HepG2 (cell line): ENCODE data around the gene PCYT2. TPM values are rescaled to one million over a fixed set of nuclear protein-coding genes. Genes with fewer than 3 reads are reported as not detected.

ENCODE experiments used
- CHD2 ChIP-seq: IDR thresholded peaks from 2 replicates; pipeline ENCODE4 v1.6.1; 2011; ENCODE audit warnings: low read depth, low read length, improper control_type of control experiment
- EEA1 ChIP-seq: sonication (generic); formaldehyde crosslinking; IDR thresholded peaks from 2 replicates; pipeline ENCODE4 v1.5.1; 2020; ENCODE audit warnings: mild to moderate bottlenecking, missing genetic modification reagents, borderline replicate concordance
- LCORL ChIP-seq, 2 experiments: fragments of 450-650 bp in 1 of 2; sonication (generic) in 1 of 2; formaldehyde crosslinking in 1 of 2; IDR thresholded peaks; 2 replicates each; pipeline versions ENCODE4 v1.5.0 to v1.6.1; 2017 to 2020; ENCODE audit warnings: antibody characterized with exemption in 1 of 2, missing genetic modification reagents in 1 of 2
- MAFF ChIP-seq: IDR thresholded peaks from 2 replicates; pipeline ENCODE4 v1.6.1; 2011; ENCODE audit warnings: low read depth, low read length, improper control_type of control experiment
- WIZ ChIP-seq: sonication (generic); formaldehyde crosslinking; IDR thresholded peaks from 2 replicates; pipeline ENCODE4 v1.5.1; 2020; ENCODE audit warnings: mild to moderate bottlenecking, missing genetic modification reagents
- ZBTB7B ChIP-seq: sonication (generic); formaldehyde crosslinking; IDR thresholded peaks from 2 replicates; pipeline ENCODE4 v1.4.0; 2020; ENCODE audit warnings: missing genetic modification reagents
- ZBTB8A ChIP-seq: sonication (generic); formaldehyde crosslinking; IDR thresholded peaks from 2 replicates; pipeline ENCODE4 v1.4.0; 2020; ENCODE audit warnings: mild to moderate bottlenecking, low read depth, missing genetic modification reagents, borderline replicate concordance
- ZNF263 ChIP-seq: sonication (generic); formaldehyde crosslinking; IDR thresholded peaks from 2 replicates; pipeline ENCODE4 v1.4.0; 2020; ENCODE audit warnings: missing genetic modification reagents
- ZNF558 ChIP-seq: sonication (generic); formaldehyde crosslinking; IDR thresholded peaks from 2 replicates; pipeline ENCODE4 v1.9.0; 2022; ENCODE audit warnings: mild to moderate bottlenecking, missing genetic modification reagents, borderline replicate concordance
- ZNF629 ChIP-seq: sonication (generic); formaldehyde crosslinking; conservative IDR thresholded peaks from 2 replicates; pipeline ENCODE4 v1.5.0; 2020; ENCODE audit warnings: missing genetic modification reagents
- ZNF670 ChIP-seq: sonication (generic); formaldehyde crosslinking; IDR thresholded peaks from 2 replicates; pipeline ENCODE4 v1.8.0; 2022; ENCODE audit warnings: mild to moderate bottlenecking, missing genetic modification reagents, borderline replicate concordance
- polyA plus RNA-seq, 8 experiments: library from polyadenylated mRNA; depleted of rRNA in 3 of 8; stranded (reverse) in 7 of 8; unstranded in 1 of 8; fragments of >200 nt; fragmentation: Illumina TruSeq in 4 of 8; extraction: Trizol in 4 of 8; gene quantifications; 2 replicates each; pipeline versions ENCODE4 v1.2.1 to v1.2.3, GENCODE V29; 2011 to 2016; ENCODE audit warnings: low read depth in 4 of 8, missing spikeins in 1 of 8, mixed read lengths in 1 of 8; ENCODE audit not compliant: insufficient read depth in 1 of 8
- total RNA-seq, 5 experiments: library from RNA; depleted of rRNA; stranded (reverse); fragments of >200 nt; fragmentation: Illumina TruSeq; extraction: Trizol; gene quantifications; 2 replicates each; pipeline ENCODE4 v1.2.3, GENCODE V29; 2016; ENCODE audit warnings: low read depth in 1 of 5
- TF ChIP-seq, protein P1 (sequence below): IDR thresholded peaks from 2 replicates; pipeline ENCODE4 v1.6.1; 2016; ENCODE audit warnings: missing biosample characterization, missing genetic modification reagents, low read depth
- TF ChIP-seq, protein P2 (sequence below): sonication (generic); formaldehyde crosslinking; IDR thresholded peaks from 2 replicates; pipeline ENCODE4 v1.4.0; 2020; ENCODE audit warnings: missing genetic modification reagents
- TF ChIP-seq, protein P3 (sequence below): IDR thresholded peaks from 2 replicates; pipeline ENCODE4 v1.6.1; 2016
- TF ChIP-seq, protein P4 (sequence below): sonication (generic); formaldehyde crosslinking; IDR thresholded peaks from 2 replicates; pipeline ENCODE4 v1.8.0; 2022; ENCODE audit warnings: mild to moderate bottlenecking, missing genetic modification reagents
- TF ChIP-seq, protein P5 (sequence below), 2 experiments: sonication (generic) in 1 of 2; formaldehyde crosslinking in 1 of 2; IDR thresholded peaks; 2 replicates each; pipeline versions ENCODE4 v1.4.0 to v1.6.1; 2016 to 2020; ENCODE audit warnings: borderline replicate concordance in 1 of 2, low read depth in 1 of 2, mild to moderate bottlenecking in 1 of 2, missing genetic modification reagents in 1 of 2
- TF ChIP-seq, protein P6 (sequence below): sonication (generic); formaldehyde crosslinking; IDR thresholded peaks from 2 replicates; pipeline ENCODE4 v1.5.1; 2020; ENCODE audit warnings: missing genetic modification reagents, mild to moderate bottlenecking, borderline replicate concordance

The PCYT2 gene
- total and polyA plus RNA-seq, 2 of the 13 experiments (the other 11 are each of a cell fraction or from before 2014, with no cell fraction given): 147 to 297 TPM

DNA sequence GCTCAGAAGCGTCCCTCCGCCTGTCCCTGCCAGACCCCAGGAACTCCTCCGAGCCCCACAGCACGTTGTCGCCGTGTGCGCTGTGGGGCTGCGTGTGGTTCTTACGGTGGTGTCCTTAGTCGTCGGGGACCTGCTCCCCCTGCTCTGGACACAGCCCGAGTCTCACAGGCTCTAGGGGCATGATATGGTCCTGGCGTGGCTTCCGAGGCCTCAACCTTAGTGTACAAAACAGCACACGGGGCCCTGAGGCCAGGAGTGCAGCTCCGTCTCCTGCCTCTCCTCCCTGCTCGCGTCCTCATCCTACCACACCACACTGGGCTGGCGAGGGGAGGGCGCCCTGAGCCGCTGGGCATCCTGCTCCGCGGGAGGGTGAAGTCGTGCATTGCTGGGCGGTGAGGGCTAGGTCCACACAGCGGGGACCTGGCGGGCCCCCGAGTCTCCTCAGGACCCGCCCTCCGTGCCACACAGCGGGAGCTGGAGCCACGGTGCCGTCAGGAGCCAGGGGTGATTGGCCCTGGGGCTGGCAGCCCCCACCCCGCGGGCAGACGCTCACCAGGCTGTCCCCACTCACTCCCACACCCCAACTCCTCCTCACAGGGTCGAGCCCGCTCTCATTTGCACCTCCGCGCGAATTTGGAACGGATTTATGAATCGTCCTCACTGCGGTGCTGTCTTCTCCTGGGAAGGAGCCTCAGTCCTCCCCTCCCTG, 17.5 kb upstream of the PCYT2 start (continued):
- TF ChIP-seq, protein P1, sequence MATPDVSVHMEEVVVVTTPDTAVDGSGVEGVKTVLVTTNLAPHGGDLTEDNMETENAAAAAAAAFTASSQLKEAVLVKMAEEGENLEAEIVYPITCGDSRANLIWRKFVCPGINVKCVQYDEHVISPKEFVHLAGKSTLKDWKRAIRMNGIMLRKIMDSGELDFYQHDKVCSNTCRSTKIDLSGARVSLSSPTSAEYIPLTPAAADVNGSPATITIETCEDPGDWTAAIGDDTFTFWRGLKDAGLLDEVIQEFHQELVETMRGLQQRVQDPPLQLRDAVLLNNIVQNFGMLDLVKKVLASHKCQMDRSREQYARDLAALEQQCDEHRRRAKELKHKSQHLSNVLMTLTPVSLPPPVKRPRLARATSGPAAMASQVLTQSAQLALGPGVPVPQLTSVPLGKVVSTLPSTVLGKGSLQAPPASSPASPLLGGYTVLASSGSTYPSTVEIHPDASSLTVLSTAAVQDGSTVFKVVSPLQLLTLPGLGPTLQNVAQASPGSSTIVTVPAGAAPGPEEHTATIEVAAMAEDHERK: no peak
- TF ChIP-seq, protein P2, sequence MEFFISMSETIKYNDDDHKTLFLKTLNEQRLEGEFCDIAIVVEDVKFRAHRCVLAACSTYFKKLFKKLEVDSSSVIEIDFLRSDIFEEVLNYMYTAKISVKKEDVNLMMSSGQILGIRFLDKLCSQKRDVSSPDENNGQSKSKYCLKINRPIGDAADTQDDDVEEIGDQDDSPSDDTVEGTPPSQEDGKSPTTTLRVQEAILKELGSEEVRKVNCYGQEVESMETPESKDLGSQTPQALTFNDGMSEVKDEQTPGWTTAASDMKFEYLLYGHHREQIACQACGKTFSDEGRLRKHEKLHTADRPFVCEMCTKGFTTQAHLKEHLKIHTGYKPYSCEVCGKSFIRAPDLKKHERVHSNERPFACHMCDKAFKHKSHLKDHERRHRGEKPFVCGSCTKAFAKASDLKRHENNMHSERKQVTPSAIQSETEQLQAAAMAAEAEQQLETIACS: no peak
- TF ChIP-seq, protein P3, sequence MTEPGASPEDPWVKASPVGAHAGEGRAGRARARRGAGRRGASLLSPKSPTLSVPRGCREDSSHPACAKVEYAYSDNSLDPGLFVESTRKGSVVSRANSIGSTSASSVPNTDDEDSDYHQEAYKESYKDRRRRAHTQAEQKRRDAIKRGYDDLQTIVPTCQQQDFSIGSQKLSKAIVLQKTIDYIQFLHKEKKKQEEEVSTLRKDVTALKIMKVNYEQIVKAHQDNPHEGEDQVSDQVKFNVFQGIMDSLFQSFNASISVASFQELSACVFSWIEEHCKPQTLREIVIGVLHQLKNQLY (CRISPR knock-in tag): no peak
- TF ChIP-seq EEA1 (CRISPR knock-in tag): no peak
- TF ChIP-seq, protein P4, sequence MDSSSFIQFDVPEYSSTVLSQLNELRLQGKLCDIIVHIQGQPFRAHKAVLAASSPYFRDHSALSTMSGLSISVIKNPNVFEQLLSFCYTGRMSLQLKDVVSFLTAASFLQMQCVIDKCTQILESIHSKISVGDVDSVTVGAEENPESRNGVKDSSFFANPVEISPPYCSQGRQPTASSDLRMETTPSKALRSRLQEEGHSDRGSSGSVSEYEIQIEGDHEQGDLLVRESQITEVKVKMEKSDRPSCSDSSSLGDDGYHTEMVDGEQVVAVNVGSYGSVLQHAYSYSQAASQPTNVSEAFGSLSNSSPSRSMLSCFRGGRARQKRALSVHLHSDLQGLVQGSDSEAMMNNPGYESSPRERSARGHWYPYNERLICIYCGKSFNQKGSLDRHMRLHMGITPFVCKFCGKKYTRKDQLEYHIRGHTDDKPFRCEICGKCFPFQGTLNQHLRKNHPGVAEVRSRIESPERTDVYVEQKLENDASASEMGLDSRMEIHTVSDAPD: 0 out of 2 replicates have a peak, but pooled peaks have one; percentile 11
- 0 out of 2 replicates have a peak, but pooled peaks have one; percentile 33 for TF ChIP-seq ZNF558 (CRISPR knock-in tag)
- TF ChIP-seq MAFF: no peak
- TF ChIP-seq WIZ (CRISPR knock-in tag): no peak
- TF ChIP-seq LCORL (IDR thresholded peaks at IDR 0.05): no peak
- TF ChIP-seq LCORL (CRISPR knock-in tag; IDR thresholded peaks at IDR 0.05): 0 out of 2 replicates have a peak, but pooled peaks have one; percentile 31
- no peak for TF ChIP-seq CHD2
- TF ChIP-seq ZNF629: no peak
- TF ChIP-seq, protein P5, sequence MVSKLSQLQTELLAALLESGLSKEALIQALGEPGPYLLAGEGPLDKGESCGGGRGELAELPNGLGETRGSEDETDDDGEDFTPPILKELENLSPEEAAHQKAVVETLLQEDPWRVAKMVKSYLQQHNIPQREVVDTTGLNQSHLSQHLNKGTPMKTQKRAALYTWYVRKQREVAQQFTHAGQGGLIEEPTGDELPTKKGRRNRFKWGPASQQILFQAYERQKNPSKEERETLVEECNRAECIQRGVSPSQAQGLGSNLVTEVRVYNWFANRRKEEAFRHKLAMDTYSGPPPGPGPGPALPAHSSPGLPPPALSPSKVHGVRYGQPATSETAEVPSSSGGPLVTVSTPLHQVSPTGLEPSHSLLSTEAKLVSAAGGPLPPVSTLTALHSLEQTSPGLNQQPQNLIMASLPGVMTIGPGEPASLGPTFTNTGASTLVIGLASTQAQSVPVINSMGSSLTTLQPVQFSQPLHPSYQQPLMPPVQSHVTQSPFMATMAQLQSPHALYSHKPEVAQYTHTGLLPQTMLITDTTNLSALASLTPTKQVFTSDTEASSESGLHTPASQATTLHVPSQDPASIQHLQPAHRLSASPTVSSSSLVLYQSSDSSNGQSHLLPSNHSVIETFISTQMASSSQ (IDR thresholded peaks at IDR 0.05; ENCODE audit: low read depth): no peak
- TF ChIP-seq, protein P5 (CRISPR knock-in tag; IDR thresholded peaks at IDR 0.05; ENCODE audit: borderline replicate concordance): 0 out of 2 replicates have a peak, but pooled peaks have one; percentile 42
- TF ChIP-seq, protein P6, sequence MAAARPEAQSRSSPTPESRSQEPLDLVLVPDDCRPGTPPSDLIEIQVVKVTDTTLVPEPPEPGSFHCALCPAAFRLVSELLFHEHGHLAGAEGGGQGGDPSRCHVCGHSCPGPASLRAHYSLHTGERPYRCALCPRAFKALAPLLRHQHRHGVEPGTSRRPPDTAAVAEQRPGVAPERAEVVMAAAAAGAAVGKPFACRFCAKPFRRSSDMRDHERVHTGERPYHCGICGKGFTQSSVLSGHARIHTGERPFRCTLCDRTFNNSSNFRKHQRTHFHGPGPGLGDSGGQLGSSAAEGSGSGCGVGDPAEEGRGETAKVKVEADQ (CRISPR knock-in tag): peak; percentile 85; the same call in 1 of the 2 replicates
- TF ChIP-seq ZNF670 (CRISPR knock-in tag): no peak
- no peak for TF ChIP-seq ZBTB8A (CRISPR knock-in tag)
- TF ChIP-seq ZBTB7B (CRISPR knock-in tag): no peak
- peak; percentile 10; the same call in 1 of the 2 replicates for TF ChIP-seq ZNF263 (CRISPR knock-in tag)
